GM19452 (cell line): ENCODE results near the gene CRADD.
A peak's percentile ranks its signal among the peaks of the same experiment; 100 is the strongest.

Experiments
- ATAC-seq: cut with Tn5 transposase; IDR thresholded peaks from one replicate; pipeline ENCODE4 v1.9.1; 2021; ENCODE audit not compliant: unreplicated experiment

Gene CRADD

GRCh38 chr12:93836620-93837260 lies 159.6 kb downstream of the CRADD start:
- no peak for ATAC-seq

GRCh38 chr12:93838193-93838592 lies 161.0 kb downstream of the CRADD start:
- ATAC-seq = no peak

DNA sequence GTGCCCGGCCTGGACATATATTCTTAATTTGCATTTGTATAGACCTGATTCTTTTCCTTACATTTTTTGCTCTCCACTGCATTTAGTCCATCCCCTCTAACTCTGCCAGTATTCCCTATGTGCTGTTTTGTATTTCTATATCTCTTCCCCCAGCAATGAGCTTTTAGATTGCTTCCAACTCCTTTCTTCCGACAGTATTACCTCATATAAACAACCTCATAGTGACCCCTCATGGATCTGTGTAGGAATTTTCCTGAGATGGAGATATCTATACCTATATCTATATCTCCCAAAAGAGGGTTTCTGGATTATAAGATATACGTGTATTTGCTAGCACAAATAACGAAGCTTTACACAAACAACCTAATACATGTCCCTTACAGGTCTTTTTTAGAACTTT lies 161.9 kb downstream of the CRADD start:
- no peak for ATAC-seq

GRCh38 chr12:93841671-93842070 lies 164.5 kb downstream of the CRADD start:
- ATAC-seq = no peak

DNA sequence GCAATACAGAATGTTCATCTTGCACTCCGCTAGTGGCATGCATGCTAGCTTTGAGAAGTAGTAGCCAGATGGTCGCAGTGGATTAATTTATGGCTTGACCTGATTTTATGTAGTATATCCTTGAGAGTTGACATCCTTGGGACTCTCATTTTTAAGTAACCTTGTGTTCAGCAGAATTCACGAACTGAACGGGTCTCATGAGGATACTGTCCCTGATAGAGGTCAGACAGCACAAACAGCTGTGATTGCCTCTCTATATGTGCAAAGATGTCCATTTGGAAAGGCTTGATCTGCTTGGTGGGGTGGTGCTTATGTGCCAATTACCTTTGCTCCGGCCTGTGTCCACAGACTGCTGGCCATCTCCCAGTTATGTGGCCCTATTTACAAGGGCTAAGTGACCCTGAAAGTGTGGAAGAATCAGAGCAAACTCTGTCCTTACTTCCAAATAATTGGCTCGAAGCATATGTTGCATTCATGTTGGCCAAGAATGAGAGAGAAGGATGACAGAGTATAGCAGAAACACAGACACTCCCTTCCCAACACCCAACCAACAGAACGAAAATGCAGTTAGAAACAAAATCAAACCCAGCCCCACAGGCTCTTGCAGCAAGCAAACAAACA lies 167.1 kb downstream of the CRADD start:
- no peak for ATAC-seq

GRCh38 chr12:93846936-93847516 lies 169.9 kb downstream of the CRADD start:
- no peak for ATAC-seq

GRCh38 chr12:93847517-93848474 lies 170.6 kb downstream of the CRADD start:
- ATAC-seq = peak; percentile 89

- ATAC-seq = no peak
Observed at GRCh38 chr12:93848523-93849101, 171.4 kb downstream of the CRADD start.

- no peak for ATAC-seq
Observed at GRCh38 chr12:93849946-93850345, 172.8 kb downstream of the CRADD start.

DNA sequence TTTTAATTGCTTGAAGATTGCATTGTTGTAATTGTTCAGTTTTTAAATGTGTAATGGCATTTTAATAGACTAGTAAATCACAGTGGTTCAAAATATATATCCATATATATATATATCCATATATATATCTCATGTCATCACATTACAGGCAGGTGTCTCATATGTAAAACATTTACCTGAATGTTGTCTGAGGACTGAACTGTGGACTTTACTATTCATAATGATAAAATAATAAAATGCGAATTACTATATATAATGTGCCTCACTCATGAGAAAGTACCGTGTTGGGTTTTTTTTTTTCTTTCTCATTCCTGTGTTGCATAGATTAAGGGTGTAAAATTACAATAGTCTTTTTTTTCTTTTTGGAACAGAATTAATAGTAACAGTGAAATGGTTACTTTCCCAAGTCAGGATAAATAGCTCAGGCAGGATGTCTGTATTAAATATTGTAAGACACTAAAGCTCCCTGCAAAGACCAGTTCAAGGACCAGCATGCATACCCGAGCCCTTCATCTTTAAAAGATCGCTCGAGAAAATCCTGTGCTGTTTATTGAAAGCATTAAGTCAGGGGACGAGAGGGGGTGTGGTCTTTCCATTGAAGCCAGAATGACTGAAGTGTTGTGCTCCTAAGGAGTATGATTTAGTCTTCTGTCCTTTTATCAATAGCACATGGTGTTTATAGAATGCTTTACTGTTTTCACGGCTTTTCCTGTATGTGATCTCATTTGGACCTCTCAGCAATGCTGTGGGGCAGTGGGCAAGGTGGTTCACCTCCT lies 173.5 kb downstream of the CRADD start:
- ATAC-seq = no peak

DNA sequence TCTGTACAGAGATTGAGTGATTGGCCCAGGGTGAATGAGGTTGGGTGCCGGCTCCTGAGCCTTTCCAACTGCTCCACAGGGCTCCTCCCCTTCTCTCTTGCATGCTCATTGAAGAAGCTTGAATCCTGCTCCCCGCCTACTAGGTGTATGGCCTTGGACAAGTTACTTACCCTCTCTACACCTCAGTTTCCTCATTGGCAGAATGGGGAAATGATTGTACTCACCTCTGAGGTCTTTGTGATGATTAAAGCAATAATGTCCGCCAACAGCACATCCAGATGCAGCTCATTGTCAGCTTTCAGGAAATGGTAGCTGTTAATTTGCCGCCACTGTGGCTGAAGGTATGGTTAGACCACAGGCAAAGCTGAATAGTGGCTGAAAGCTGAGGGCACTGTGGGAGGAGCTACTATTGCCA lies 174.1 kb downstream of the CRADD start:
- no peak for ATAC-seq

DNA sequence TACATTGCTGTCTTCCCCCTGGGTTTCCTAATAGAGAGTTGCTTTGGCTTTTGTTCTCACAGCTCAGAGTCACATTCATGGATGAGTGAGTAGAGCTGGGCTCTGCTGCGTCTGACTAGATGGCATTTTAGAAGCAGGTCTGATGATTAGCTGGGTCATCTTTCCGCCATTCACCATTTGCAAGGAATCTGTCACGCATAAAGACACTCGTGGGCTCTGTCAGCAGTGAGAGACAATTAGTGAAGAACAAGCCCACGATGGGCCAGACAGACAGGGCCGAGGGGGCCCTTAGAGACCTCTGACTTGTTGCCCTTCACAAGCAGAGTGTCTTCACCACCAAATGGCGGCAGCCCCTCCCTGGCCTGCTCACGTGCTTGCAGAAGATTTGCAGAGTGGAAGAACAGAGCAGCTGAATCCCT lies 175.0 kb downstream of the CRADD start:
- ATAC-seq = no peak

DNA sequence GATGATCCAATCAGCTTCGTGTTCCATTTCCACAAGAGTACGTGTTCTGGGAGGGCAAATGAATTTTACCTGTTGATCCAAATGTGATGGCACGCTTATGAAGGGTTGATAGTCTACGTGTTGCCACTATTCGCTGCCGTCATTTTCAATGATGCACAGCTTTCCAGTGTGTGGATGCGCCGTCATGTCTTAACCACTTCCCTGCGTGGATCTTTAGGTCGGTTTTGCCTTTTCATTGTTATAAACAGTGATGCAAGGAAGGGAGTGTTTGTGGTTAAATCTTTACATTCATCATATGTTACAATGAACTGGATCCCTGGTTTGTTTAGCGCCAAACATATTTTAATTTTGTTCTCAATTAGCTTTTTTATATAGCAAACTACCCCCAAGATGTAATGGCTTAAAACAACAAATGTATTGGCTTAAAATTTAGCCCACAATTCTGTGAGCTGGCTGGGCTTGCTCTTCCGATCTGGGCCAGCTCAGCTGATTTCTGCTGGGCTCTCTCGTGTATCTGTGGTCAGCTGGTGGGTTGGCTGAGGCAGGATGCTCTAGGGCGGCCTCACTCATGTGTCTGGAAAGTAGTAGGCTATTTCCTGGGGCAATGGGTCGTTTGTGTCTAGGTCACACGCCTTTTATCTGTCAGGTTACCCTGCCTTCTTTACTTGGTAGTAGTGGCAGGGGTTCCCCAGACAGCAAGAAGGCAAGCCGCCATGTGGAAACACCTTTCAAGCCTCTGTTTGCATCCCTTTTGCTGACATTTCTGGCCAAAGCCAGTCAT lies 176.7 kb downstream of the CRADD start:
- no peak for ATAC-seq

DNA sequence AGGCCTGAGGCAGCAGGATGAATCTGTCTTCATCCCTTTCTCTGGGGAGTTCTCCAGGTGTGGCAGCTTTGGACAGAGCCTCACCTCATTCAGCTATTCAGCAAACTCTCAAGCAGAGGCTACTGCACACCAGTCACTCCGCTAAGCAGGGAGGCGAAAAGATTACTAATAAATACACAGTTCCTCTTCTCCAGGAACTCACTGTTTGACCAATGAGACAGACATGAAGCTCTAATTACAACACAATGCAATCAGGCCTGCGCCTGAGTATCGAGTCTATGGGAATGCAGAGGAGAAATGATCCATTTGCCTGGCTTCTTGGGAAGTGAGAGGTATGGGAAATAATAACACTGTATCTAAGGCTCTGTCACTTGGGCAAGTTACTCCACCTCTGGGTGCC lies 178.1 kb downstream of the CRADD start:
- ATAC-seq = no peak

DNA sequence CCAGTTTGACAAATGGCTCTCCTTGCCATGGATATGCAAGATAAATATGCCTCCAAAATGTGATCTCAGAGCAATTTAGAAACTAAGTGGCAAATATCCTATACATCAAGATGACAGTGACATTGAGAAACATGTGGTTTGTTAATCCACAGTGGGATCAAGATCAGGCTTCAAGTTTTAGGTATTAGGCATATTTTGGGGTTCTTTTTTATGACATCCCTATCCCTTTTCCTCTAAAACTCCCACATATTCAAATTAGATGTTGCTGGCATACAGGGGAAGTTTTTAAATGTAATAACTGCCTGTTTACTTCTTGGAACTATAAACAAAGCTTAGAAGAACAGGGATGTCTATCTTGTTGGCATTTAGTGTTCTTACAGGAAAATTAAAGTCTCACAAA lies 179.4 kb downstream of the CRADD start:
- no peak for ATAC-seq

DNA sequence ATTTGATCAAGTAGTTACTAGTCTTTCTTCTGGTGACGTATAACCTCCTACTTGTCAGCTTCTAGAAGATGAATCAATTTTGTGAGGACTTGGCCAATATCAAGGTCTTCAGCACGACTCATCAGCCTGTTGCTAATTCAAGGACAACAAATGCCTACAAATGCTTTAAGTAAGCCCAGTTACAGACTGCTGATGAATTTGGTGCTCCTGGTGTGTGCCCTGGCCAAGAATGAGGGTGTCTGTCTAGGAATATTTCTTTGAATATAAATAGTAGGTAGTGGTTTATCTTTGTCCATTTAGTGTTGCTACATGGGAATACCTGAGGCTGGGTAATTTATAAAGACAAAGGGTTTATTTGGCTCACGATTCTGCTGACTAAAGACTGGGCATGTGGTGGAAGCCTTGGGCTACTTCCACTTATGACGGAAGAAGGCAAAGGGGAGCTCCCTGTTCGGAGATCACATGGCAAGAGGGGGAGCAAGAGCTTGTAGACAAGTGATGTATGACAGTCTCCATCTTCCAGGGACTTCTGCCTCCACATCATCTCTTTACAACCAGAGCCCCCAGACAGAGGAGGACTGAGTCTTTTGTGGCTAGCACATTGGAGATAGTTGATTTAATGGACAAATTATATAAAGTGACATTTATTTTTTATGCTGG lies 180.2 kb downstream of the CRADD start:
- ATAC-seq = no peak

GRCh38 chr12:93857991-93858447 lies 180.8 kb downstream of the CRADD start:
- no peak for ATAC-seq

DNA sequence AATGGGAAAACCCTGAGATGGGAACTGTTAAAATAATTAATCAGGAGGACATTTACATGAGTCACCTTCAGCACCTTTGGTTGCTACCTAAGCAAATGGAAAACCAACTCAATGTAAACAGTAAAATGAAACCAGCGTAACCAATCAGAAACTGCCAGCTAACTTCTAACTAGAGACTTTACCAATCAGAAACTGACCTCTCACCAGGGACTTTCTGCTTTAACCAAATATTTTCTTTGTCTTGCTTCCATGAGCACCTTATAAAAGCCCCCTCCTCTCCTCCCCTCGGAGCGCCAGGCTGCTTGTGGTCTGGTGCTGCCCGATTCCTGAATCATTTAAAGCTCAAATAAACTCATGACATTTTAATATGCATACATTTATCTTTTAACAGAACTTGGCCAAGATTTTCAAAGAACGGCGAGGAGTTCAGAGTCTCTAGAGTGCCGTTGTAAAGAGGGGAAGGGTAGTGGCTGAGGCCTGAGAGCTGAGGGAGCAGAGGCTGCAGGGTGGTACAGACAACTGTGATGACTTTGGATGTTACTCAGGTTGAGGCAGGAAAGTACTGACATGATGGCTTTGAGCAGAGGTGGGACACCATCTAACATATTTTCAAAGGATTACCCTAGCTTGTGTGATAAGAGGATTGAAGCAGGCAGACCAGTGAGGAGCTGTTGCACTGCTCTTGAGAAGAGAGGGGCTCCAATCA lies 183.6 kb downstream of the CRADD start:
- no peak for ATAC-seq
